ENCODE results near the gene CNTNAP4. TPM values are rescaled to one million over a fixed set of nuclear protein-coding genes. Genes with fewer than 3 reads are reported as not detected.

CNTNAP4 gene
- 46.6 TPM for total RNA-seq

DNA sequence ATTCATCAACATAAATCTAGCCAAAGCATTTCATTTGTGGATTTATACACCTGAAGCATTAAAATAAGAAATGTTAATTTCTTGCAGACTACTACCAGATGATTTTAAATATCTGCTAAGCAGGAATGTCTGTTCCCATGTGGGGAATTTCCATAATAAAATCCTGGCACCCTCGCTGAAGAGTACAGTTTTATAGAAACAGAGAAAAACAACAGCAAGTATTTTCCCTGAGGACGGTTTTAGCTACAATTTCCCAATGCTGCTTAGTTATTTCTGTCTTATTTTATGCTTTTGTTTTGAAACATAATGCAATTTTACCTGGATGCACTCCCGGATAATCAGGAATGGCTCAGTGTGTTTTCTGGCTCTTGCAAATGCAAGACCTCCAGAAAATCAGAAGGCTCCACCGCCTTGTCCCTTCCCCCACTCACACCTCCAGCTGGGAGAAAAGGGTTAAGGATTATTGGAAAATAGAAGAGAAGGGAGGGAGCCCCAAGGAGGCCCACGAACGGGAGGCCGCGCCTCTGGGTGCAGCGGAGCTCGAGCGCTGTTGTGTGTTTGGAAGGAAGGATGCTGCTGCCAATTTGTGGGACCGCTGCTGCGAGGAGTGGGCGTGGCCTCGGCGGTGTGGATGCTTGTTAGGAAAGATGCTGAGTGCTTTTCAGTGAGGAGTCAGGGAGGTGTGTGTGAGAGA is at the start of gene CNTNAP4:
Gene CNTNAP4, plus strand, starts transcription at position 657 of the 694 bp plus-strand sequence. CDS start 262 bp downstream, outside the sequence.

Small RNAs within 50 kb of the gene (small RNA-seq; reads per million reads assigned to genes)
- gene RF00133 (ENCODE audit: low replicate concordance): not detected
- gene RN7SKP233 (ENCODE audit: low replicate concordance): not detected

All from parietal lobe (tissue), 2 donors.